Upper lobe of left lung (tissue), 6 donors: ENCODE results near the gene KCNQ2. TPM values are rescaled to one million over a fixed set of nuclear protein-coding genes. Genes with fewer than 3 reads are reported as not detected.

Source experiments
- ATAC-seq, 2 donors: fragments of 200-7000 bp; cut with Tn5 transposase; one replicate each; pipeline ENCODE4 v1.9.1; 2022; ENCODE audit warnings: mild to moderate bottlenecking in 2 of 2, moderate library complexity in 2 of 2; ENCODE audit not compliant: low FRiP score in 2 of 2
- DNase-seq, 2 donors: peaks; one replicate each; pipeline ENCODE4 v3.0.0-alpha.2; 2019 to 2020
- H3K27ac ChIP-seq, 4 donors: fragments of 200-600 bp; sonication (generic); one replicate each; pipeline ENCODE4 v1.5.1; 2016 to 2019
- H3K27me3 ChIP-seq, 4 donors: fragments of 200-600 bp; sonication (generic); one replicate each; pipeline ENCODE4 v1.5.1; 2017 to 2019
- H3K36me3 ChIP-seq, 4 donors: fragments of 200-600 bp; sonication (generic); one replicate each; pipeline ENCODE4 v1.5.1; 2016 to 2019
- H3K4me1 ChIP-seq, 4 donors: fragments of 200-600 bp; sonication (generic); one replicate each; pipeline ENCODE4 v1.5.1; 2018 to 2019
- H3K4me3 ChIP-seq, 4 donors: fragments of 200-600 bp; sonication (generic); one replicate each; pipeline ENCODE4 v1.5.1; 2017 to 2019; ENCODE audit warnings: mild to moderate bottlenecking in 2 of 4, moderate library complexity in 1 of 4
- H3K9me3 ChIP-seq, 4 donors: fragments of 200-600 bp; sonication (generic); one replicate each; pipeline ENCODE4 v1.5.1; 2018 to 2019
- EP300 ChIP-seq, 4 donors: sonication (generic); formaldehyde crosslinking; IDR thresholded peaks; one replicate each; pipeline ENCODE4 v1.5.1; 2017; ENCODE audit warnings: antibody characterized with exemption in 4 of 4, control low read depth in 2 of 4
- POLR2A ChIP-seq, 4 donors: fragments of 450-650 bp; IDR thresholded peaks; one replicate each; pipeline ENCODE4 v1.5.1; 2016 to 2017; ENCODE audit warnings: antibody characterized with exemption in 4 of 4, mild to moderate bottlenecking in 2 of 4
- POLR2AphosphoS5 ChIP-seq, 2 donors: sonication (generic); formaldehyde crosslinking; IDR thresholded peaks; one replicate each; pipeline ENCODE4 v1.5.1; 2017; ENCODE audit warnings: antibody characterized with exemption in 2 of 2
- WGBS, 2 donors: methylation state at CpG; one replicate each; pipeline ENCODE4 v1.1.5; 2017 to 2018; 5-methylcytosine and 5-hydroxymethylcytosine counted together
- total RNA-seq, 6 donors: library from RNA; depleted of rRNA in 4 of 6; stranded (reverse); fragments of >200 nt in 4 of 6; gene quantifications; one replicate each; pipeline versions ENCODE4 v1.1.0 to v1.2.1, GENCODE V29; 2016 to 2021
- TF ChIP-seq, protein P1 (sequence below), 6 experiments: fragments of 450-650 bp in 4 of 6; fragments of 200-600 bp in 2 of 6; sonication (generic) in 2 of 6; IDR thresholded peaks; one replicate each; pipeline ENCODE4 v1.5.1; 2016 to 2019; ENCODE audit warnings: antibody characterized with exemption in 6 of 6
- donor health status: DM: no; HTN: no; CAD: no; lungs with moderate emphysema.
- donor health status: DM: no; HTN: yes; CAD: no; lungs with severe emphysema.

KCNQ2 gene
- total RNA-seq, 6 donors from 2014 or later: 0.66 TPM; not detected in 5

DNA sequence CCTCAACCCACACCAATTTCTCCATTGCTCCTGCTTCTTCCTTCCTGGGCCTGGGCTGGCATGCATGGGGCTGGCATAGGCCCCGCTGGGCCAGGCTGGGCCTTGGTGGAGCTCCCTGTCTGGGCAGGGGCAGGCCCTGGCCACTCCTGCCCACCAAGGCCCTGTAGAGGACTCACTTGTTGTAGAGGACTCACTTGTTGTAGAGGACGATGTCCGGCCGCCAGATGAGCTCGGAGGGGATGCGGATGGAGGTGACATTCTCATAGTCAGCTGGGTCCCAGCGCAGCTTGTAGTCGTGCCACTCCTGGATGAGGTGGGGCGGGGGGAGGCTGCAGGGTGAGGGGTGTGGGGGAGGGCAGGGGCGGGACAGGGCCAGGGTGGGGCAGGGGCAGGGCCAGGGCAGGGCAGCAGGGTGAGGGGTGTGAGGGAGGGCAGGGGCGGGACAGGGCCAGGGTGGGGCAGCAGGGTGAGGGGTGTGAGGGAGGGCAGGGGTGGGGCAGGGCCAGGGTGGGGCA is 116.6 kb downstream of the KCNQ2 start:
- no peaks in the 10 kb centered on the region for H3K36me3 ChIP-seq
- no peak overlapping the region for H3K4me3 ChIP-seq
- H3K4me1 ChIP-seq: peaks cover 0 to 4% (median 0%) of the 10 kb centered on the region in 4 donors
- 80 to 91% methylated on average over 7 to 8 of the region's 11 CpGs for WGBS, 2 donors
- H3K9me3 ChIP-seq: no peaks in the 10 kb centered on the region
- no peak overlapping the region for H3K27ac ChIP-seq
- peak in 1 of 2 donors; percentile 45 for DNase-seq
- H3K27me3 ChIP-seq: peaks cover 0 to 10% (median 4%) of the 10 kb centered on the region in 4 donors
- no peak for ATAC-seq
- TF ChIP-seq EP300 (IDR thresholded peaks at IDR 0.05): no peak

DNA sequence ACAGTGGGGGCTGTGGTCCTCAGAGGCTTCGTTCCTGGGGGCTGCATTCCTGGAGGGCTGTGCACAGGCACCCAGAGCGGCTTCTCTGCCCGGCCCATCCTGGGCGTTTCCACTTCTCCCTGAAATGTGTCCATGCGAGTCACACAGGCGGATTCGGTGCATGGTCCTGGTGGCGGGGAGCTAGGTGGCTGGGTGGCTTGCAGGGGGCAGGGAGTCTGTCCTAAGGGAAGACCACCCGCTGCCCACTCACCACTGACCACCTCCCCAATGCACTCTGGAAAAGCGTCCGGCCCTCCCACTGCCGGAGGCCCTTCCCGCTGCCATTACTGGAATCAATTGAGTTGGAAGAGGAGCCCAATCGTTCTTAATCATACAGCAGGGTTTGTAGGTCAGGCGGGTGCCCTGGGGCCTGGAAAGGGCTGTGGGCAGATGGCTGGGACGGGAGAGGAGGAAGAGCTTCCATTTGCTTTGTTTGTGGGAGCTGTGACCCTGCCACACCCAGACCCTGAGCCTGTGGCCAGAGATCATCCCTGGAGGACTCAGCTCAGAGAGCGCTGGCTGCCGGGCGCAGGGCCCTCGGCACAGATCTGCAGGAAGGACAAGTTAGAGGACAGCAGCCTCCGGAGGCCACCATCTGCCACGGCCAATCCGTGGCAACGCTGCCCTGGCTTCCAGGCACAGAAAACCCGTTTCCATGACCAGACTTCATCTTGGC is 117.7 kb downstream of the KCNQ2 start:
- TF ChIP-seq, protein P1, sequence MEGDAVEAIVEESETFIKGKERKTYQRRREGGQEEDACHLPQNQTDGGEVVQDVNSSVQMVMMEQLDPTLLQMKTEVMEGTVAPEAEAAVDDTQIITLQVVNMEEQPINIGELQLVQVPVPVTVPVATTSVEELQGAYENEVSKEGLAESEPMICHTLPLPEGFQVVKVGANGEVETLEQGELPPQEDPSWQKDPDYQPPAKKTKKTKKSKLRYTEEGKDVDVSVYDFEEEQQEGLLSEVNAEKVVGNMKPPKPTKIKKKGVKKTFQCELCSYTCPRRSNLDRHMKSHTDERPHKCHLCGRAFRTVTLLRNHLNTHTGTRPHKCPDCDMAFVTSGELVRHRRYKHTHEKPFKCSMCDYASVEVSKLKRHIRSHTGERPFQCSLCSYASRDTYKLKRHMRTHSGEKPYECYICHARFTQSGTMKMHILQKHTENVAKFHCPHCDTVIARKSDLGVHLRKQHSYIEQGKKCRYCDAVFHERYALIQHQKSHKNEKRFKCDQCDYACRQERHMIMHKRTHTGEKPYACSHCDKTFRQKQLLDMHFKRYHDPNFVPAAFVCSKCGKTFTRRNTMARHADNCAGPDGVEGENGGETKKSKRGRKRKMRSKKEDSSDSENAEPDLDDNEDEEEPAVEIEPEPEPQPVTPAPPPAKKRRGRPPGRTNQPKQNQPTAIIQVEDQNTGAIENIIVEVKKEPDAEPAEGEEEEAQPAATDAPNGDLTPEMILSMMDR (IDR thresholded peaks at IDR 0.05): no peak
- no peak for TF ChIP-seq POLR2A (IDR thresholded peaks at IDR 0.05)
- TF ChIP-seq POLR2AphosphoS5 (IDR thresholded peaks at IDR 0.05): no peak
- TF ChIP-seq EP300 (IDR thresholded peaks at IDR 0.05): no peak
- Histone ChIP-seq H3K4me3 (no peak overlapping the region), H3K27ac (no peak overlapping the region), H3K9me3 (no peaks in the 10 kb centered on the region), H3K4me1 (no peaks in the 10 kb centered on the region), H3K27me3 (no peaks in the 10 kb centered on the region), H3K36me3 (no peaks in the 10 kb centered on the region)
- ATAC-seq: no peak
- peak in 1 of 2 donors; percentile 69 for DNase-seq
- 82% methylated on average over 23 of the region's 25 CpGs; no CpG with 5 or more reads in 1 of the 2 donors for WGBS, 2 donors

DNA sequence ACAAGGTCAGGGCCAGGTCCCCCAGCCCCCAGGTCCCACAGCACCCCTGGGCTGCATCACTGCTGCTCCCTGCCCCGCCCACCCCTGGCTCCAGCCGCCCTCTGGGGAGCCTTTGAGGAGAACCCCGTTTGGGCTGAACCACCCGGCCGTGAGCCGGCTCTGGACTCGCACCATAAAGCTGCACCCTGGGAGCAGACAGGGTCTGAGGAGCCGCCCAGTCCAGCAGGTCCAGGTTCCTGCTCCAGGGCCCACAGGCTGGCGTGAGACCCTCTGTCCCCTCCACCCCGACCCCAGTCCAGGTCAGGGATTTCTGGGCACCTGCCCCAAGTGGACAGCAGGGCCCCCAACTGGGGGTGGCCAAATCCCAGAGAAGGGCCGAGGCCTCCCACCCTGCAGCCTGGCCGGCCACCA is 119.6 kb downstream of the KCNQ2 start:
- no peaks in the 10 kb centered on the region for H3K9me3 ChIP-seq
- no peak overlapping the region for H3K27ac ChIP-seq
- TF ChIP-seq, protein P1 (IDR thresholded peaks at IDR 0.05): no peak
- TF ChIP-seq POLR2A (IDR thresholded peaks at IDR 0.05) (no peak), POLR2AphosphoS5 (IDR thresholded peaks at IDR 0.05) (no peak), EP300 (IDR thresholded peaks at IDR 0.05) (no peak)
- no peaks in the 10 kb centered on the region for H3K4me1 ChIP-seq
- no peaks in the 10 kb centered on the region for H3K36me3 ChIP-seq
- no peaks in the 10 kb centered on the region for H3K27me3 ChIP-seq
- WGBS, 2 donors: 71 to 75% methylated on average over 2 to 3 of the region's 12 CpGs
- no peak for ATAC-seq
- DNase-seq: peak in 1 of 2 donors; percentile 65
- no peak overlapping the region for H3K4me3 ChIP-seq

DNA sequence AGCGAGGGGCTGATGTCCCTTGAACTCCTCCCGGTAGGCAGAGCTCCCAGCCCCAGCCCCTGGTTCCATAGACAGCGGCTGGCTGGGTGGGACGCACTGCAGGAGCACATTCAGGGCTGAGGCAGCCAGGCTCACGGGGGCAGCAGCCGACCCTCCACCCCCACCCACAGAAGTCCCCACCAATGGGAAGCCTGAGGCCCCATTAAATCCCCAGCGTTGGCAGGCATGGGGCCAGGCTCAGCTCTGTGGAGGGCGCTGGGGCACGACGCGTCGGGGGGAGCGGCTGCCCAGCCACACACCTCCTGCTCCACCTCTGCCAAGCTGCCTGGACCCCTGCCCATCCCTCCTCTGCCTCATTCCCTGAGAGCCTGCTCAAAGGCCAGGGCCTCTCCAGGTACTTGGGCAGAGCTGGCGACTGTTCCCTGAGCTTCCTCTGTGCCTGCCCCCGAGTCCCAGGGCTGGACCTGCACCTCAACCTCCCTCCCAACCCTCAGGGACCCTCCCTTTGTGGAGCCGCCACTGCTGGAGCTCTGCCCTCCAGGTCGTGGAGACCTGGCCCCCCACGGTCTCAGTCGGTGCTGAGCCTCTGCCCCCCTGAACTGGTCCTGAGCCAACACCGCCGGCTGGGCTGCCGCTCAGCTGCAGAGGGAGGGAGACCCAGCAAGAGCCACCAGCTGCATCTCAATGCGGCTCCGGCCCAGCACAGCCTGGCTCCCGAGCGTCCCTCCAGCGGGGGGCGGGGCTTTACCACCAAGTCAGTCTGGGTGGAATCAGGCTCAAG is 120.5 kb downstream of the KCNQ2 start:
- DNase-seq: peak in 1 of 2 donors; percentile 59
- Histone ChIP-seq H3K9me3 (no peaks in the 10 kb centered on the region), H3K27ac (no peak overlapping the region), H3K36me3 (no peaks in the 10 kb centered on the region), H3K4me1 (no peaks in the 10 kb centered on the region), H3K27me3 (no peaks in the 10 kb centered on the region), H3K4me3 (no peak overlapping the region)
- 40 to 58% methylated on average over 14 to 25 of the region's 28 CpGs for WGBS, 2 donors
- TF ChIP-seq EP300 (IDR thresholded peaks at IDR 0.05): no peak
- no peak for TF ChIP-seq POLR2A (IDR thresholded peaks at IDR 0.05)
- TF ChIP-seq POLR2AphosphoS5 (IDR thresholded peaks at IDR 0.05): no peak
- ATAC-seq: no peak

DNA sequence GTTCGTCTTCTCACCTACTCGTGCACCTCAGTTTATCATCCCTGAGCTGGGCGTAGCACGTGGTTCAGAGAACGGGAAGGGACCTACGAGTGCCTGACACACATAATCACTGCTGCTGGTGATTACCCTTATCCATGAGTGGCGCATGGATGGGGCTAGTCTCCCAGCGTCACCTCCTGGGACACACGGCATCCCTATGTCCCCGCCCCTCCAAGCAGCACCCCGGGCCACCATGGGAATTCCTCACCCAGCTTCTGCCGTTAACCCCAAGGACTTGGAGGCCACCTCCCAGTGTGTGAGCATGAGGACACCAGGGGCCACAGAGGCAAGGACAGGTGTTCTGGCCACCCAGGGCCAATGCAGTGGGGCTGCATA is 121.1 kb downstream of the KCNQ2 start:
- no peaks in the 10 kb centered on the region for H3K27me3 ChIP-seq
- TF ChIP-seq POLR2AphosphoS5 (IDR thresholded peaks at IDR 0.05) (no peak), EP300 (IDR thresholded peaks at IDR 0.05) (no peak), POLR2A (IDR thresholded peaks at IDR 0.05) (no peak)
- TF ChIP-seq, protein P1 (IDR thresholded peaks at IDR 0.05): no peak
- DNase-seq (no peak), ATAC-seq (no peak)
- H3K4me1 ChIP-seq: no peaks in the 10 kb centered on the region
- no peaks in the 10 kb centered on the region for H3K9me3 ChIP-seq
- no peak overlapping the region for H3K4me3 ChIP-seq
- no peak overlapping the region for H3K27ac ChIP-seq
- H3K36me3 ChIP-seq: no peaks in the 10 kb centered on the region
- 89% methylated on average over 10 to 12 of the region's 12 CpGs for WGBS, 2 donors
